ENCODE measurements around the gene ETS1. TPM values are rescaled to one million over a fixed set of nuclear protein-coding genes. Genes with fewer than 3 reads are reported as not detected.

The ETS1 gene
- total RNA-seq, 1 experiment from 2014 or later, result 3.7 TPM

GRCh38 chr11:128581561-128582272, 5.6 kb downstream of the ETS1 start:
- ChIA-PET POLR2A (ENCODE audit: low non-redundant PET) (no interaction called here), CTCF (no interaction called here)
- BruUV-seq (replicated peaks), result no TSS peak
- H3K9me3 ChIP-seq (ENCODE audit: low read depth, low read length, poor library complexity, severe bottlenecking), result no peaks in the 10 kb centered on the region
- peaks cover 74% of the 10 kb centered on the region for H3K27me3 ChIP-seq (replicated peaks; ENCODE audit: insufficient read depth, low read depth, low read length, poor library complexity)
- H3K36me3 ChIP-seq (ENCODE audit: insufficient read depth, low read length, poor library complexity, severe bottlenecking), result no peaks in the 10 kb centered on the region
- intact Hi-C loops (cut with micrococcal nuclease; ENCODE audit: unreplicated experiment), result no loop called here
- H3K4me1 ChIP-seq (ENCODE audit: insufficient read depth, low read length, poor library complexity, severe bottlenecking), result no peaks in the 10 kb centered on the region
- DNase-seq (ENCODE audit: low spot score), result no peak
- no peak for TF ChIP-seq EZH2 (IDR thresholded peaks at IDR 0.05; ENCODE audit: borderline replicate concordance, low read depth, low read length, poor library complexity, severe bottlenecking)
- TF ChIP-seq, protein P1, sequence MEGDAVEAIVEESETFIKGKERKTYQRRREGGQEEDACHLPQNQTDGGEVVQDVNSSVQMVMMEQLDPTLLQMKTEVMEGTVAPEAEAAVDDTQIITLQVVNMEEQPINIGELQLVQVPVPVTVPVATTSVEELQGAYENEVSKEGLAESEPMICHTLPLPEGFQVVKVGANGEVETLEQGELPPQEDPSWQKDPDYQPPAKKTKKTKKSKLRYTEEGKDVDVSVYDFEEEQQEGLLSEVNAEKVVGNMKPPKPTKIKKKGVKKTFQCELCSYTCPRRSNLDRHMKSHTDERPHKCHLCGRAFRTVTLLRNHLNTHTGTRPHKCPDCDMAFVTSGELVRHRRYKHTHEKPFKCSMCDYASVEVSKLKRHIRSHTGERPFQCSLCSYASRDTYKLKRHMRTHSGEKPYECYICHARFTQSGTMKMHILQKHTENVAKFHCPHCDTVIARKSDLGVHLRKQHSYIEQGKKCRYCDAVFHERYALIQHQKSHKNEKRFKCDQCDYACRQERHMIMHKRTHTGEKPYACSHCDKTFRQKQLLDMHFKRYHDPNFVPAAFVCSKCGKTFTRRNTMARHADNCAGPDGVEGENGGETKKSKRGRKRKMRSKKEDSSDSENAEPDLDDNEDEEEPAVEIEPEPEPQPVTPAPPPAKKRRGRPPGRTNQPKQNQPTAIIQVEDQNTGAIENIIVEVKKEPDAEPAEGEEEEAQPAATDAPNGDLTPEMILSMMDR (conservative IDR thresholded peaks at IDR 0.05; ENCODE audit: low read depth, low read length), result no peak
- H3K4me3 ChIP-seq (ENCODE audit: low read depth, low read length, poor library complexity, severe bottlenecking), result no peak overlapping the region
- H3K27ac ChIP-seq (ENCODE audit: low read depth, low read length, poor library complexity, severe bottlenecking), result no peak overlapping the region

GRCh38 chr11:128580612-128581011, 6.7 kb downstream of the ETS1 start:
- ChIA-PET CTCF (interaction anchor here (0.6 kb wide), 1 partner anchor 105 kb away, joined by 3 read pairs; no protein-coding TSS in a partner anchor), POLR2A (ENCODE audit: low non-redundant PET) (no interaction called here)
- Histone ChIP-seq H3K27me3 (replicated peaks; ENCODE audit: insufficient read depth, low read depth, low read length, poor library complexity) (peaks cover 69% of the 10 kb centered on the region), H3K4me3 (ENCODE audit: low read depth, low read length, poor library complexity, severe bottlenecking) (no peak overlapping the region), H3K27ac (ENCODE audit: low read depth, low read length, poor library complexity, severe bottlenecking) (no peak overlapping the region), H3K9me3 (ENCODE audit: low read depth, low read length, poor library complexity, severe bottlenecking) (no peaks in the 10 kb centered on the region), H3K4me1 (ENCODE audit: insufficient read depth, low read length, poor library complexity, severe bottlenecking) (no peaks in the 10 kb centered on the region), H3K36me3 (ENCODE audit: insufficient read depth, low read length, poor library complexity, severe bottlenecking) (no peaks in the 10 kb centered on the region)
- no TSS peak for BruUV-seq (replicated peaks)
- no peak for DNase-seq (ENCODE audit: low spot score)
- TF ChIP-seq EZH2 (IDR thresholded peaks at IDR 0.05; ENCODE audit: borderline replicate concordance, low read depth, low read length, poor library complexity, severe bottlenecking), result no peak
- TF ChIP-seq, protein P1 (conservative IDR thresholded peaks at IDR 0.05; ENCODE audit: low read depth, low read length), result no peak
- intact Hi-C loops (cut with micrococcal nuclease; ENCODE audit: unreplicated experiment), result no loop called here

- intact Hi-C loops (cut with micrococcal nuclease; ENCODE audit: unreplicated experiment), result no loop called here
- Histone ChIP-seq H3K36me3 (ENCODE audit: insufficient read depth, low read length, poor library complexity, severe bottlenecking) (no peaks in the 10 kb centered on the region), H3K27ac (ENCODE audit: low read depth, low read length, poor library complexity, severe bottlenecking) (no peak overlapping the region), H3K4me3 (ENCODE audit: low read depth, low read length, poor library complexity, severe bottlenecking) (no peak overlapping the region), H3K27me3 (replicated peaks; ENCODE audit: insufficient read depth, low read depth, low read length, poor library complexity) (peaks cover 69% of the 10 kb centered on the region), H3K9me3 (ENCODE audit: low read depth, low read length, poor library complexity, severe bottlenecking) (no peaks in the 10 kb centered on the region), H3K4me1 (ENCODE audit: insufficient read depth, low read length, poor library complexity, severe bottlenecking) (no peaks in the 10 kb centered on the region)
- DNase-seq (ENCODE audit: low spot score), result no peak
- TF ChIP-seq EZH2 (IDR thresholded peaks at IDR 0.05; ENCODE audit: borderline replicate concordance, low read depth, low read length, poor library complexity, severe bottlenecking), result no peak
- TF ChIP-seq, protein P1 (conservative IDR thresholded peaks at IDR 0.05; ENCODE audit: low read depth, low read length), result no peak
- no TSS peak for BruUV-seq (replicated peaks)
- CTCF ChIA-PET, result no interaction called here
- POLR2A ChIA-PET (ENCODE audit: low non-redundant PET), result no interaction called here
These were observed 7.4 kb downstream of the ETS1 start for GRCh38 chr11:128579798-128580504.

Measured in A673 (cell line).